Glutamatergic neuron (in vitro differentiated cells): ENCODE results near the gene KCNH3. TPM values are rescaled to one million over a fixed set of nuclear protein-coding genes. Genes with fewer than 3 reads are reported as not detected.

Experiments
- DNase-seq: peaks from one replicate; pipeline ENCODE4 v3.0.0; 2022
- H3K27ac Mint-ChIP-seq: one replicate; pipeline ENCODE4 v1.8.0; 2020; ENCODE audit warnings: mild to moderate bottlenecking, mixed read lengths, inconsistent platforms; ENCODE audit not compliant: unreplicated experiment
- H3K27me3 Mint-ChIP-seq: one replicate; pipeline ENCODE4 v1.8.0; 2020; ENCODE audit warnings: mild to moderate bottlenecking, moderate library complexity, mixed read lengths, inconsistent platforms; ENCODE audit not compliant: unreplicated experiment
- H3K36me3 Mint-ChIP-seq: one replicate; pipeline ENCODE4 v1.8.0; 2020; ENCODE audit warnings: mild to moderate bottlenecking, mixed read lengths, inconsistent platforms; ENCODE audit not compliant: unreplicated experiment
- H3K4me1 Mint-ChIP-seq: one replicate; pipeline ENCODE4 v1.8.0; 2020; ENCODE audit warnings: mild to moderate bottlenecking, low read depth, mixed read lengths, inconsistent platforms; ENCODE audit not compliant: unreplicated experiment
- H3K4me3 Mint-ChIP-seq: one replicate; pipeline ENCODE4 v1.8.0; 2020; ENCODE audit warnings: mild to moderate bottlenecking, mixed read lengths, inconsistent platforms; ENCODE audit not compliant: unreplicated experiment
- H3K9me3 Mint-ChIP-seq: one replicate; pipeline ENCODE4 v1.8.0; 2020; ENCODE audit warnings: mild to moderate bottlenecking, moderate library complexity, mixed read lengths, inconsistent platforms; ENCODE audit not compliant: unreplicated experiment
- CTCF ChIP-seq: fragments of 200-600 bp; sonication (generic); IDR thresholded peaks from one replicate; pipeline ENCODE4 v1.5.0; 2021; ENCODE audit not compliant: partially characterized antibody, unreplicated experiment
- total RNA-seq: library from RNA; stranded (reverse); fragmentation: NEBNext Ultra II Directional; extraction: Animal tissue kit (Norgen Biotek cat#: 25700); gene quantifications from one replicate; pipeline ENCODE4 v1.2.1, GENCODE V29; 2021; ENCODE audit not compliant: unreplicated experiment

Gene KCNH3
- total RNA-seq, 1 donor from 2014 or later = 5.9 TPM

GRCh38 chr12:49568442-49569162 is 29.8 kb downstream of the KCNH3 start:
- TF ChIP-seq CTCF = no peak
- H3K36me3 Mint-ChIP-seq = peaks cover 5% of the 10 kb centered on the region
- peaks cover 7% of the 10 kb centered on the region for H3K27me3 Mint-ChIP-seq
- H3K27ac Mint-ChIP-seq = peak overlapping the region; percentile 98
- peaks cover 19% of the 10 kb centered on the region for H3K4me1 Mint-ChIP-seq
- H3K4me3 Mint-ChIP-seq = peak overlapping the region; percentile 100
- H3K9me3 Mint-ChIP-seq = peaks cover 5% of the 10 kb centered on the region
- DNase-seq = no peak

- TF ChIP-seq CTCF = no peak
- Mint-ChIP-seq H3K27me3 (no peaks in the 10 kb centered on the region), H3K36me3 (no peaks in the 10 kb centered on the region), H3K9me3 (peaks cover 5% of the 10 kb centered on the region), H3K4me3 (no peak overlapping the region), H3K27ac (peak overlapping the region; percentile 24), H3K4me1 (peaks cover 16% of the 10 kb centered on the region)
- no peak for DNase-seq
Measured at GRCh38 chr12:49577589-49578315, 38.9 kb downstream of the KCNH3 start.

- peaks cover 18% of the 10 kb centered on the region for H3K4me1 Mint-ChIP-seq
- H3K27ac Mint-ChIP-seq = no peak overlapping the region
- H3K27me3 Mint-ChIP-seq = no peaks in the 10 kb centered on the region
- DNase-seq = no peak
- TF ChIP-seq CTCF = no peak
- H3K36me3 Mint-ChIP-seq = no peaks in the 10 kb centered on the region
- peaks cover 5% of the 10 kb centered on the region for H3K9me3 Mint-ChIP-seq
- no peak overlapping the region for H3K4me3 Mint-ChIP-seq
Measured at GRCh38 chr12:49578471-49579112, 39.8 kb downstream of the KCNH3 start.

GRCh38 chr12:49580572-49581535 is 42.0 kb downstream of the KCNH3 start:
- DNase-seq = peak; percentile 87
- peaks cover 32% of the 10 kb centered on the region for H3K4me1 Mint-ChIP-seq
- peak overlapping the region; percentile 2 for H3K4me3 Mint-ChIP-seq
- H3K9me3 Mint-ChIP-seq = peaks cover 6% of the 10 kb centered on the region
- no peaks in the 10 kb centered on the region for H3K36me3 Mint-ChIP-seq
- no peak overlapping the region for H3K27ac Mint-ChIP-seq
- TF ChIP-seq CTCF = peak; percentile 78
- H3K27me3 Mint-ChIP-seq = peaks cover 4% of the 10 kb centered on the region
